ENCODE results near the gene IL17RE. TPM values are rescaled to one million over a fixed set of nuclear protein-coding genes. Genes with fewer than 3 reads are reported as not detected.

Gene IL17RE
- total RNA-seq, 1 experiment from 2014 or later = 0.06 TPM

GRCh38 chr3:9903238-9903624, 583 bp downstream of the IL17RE start:
- DNase-seq (ENCODE audit: low read depth) = peak; percentile 22

DNA sequence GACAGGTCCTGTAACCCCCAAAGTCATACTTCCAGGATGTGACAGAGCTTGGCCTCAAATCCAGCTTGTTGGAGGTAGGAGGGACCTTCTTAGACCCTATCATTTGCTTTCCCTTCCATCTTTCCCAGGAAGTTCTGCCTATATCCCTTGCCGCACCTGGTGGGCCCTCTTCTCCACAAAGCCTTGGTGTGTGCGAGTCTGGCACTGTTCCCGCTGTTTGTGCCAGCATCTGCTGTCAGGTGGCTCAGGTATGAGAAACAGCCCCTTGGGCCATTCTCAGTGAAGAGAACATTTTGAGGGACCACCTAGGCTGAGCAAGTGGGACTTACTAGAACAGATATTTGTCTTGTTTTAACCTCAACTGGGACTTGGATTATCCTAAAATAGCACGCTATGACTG, 1.3 kb downstream of the IL17RE start:
- DNase-seq (ENCODE audit: low read depth) = no peak

DNA sequence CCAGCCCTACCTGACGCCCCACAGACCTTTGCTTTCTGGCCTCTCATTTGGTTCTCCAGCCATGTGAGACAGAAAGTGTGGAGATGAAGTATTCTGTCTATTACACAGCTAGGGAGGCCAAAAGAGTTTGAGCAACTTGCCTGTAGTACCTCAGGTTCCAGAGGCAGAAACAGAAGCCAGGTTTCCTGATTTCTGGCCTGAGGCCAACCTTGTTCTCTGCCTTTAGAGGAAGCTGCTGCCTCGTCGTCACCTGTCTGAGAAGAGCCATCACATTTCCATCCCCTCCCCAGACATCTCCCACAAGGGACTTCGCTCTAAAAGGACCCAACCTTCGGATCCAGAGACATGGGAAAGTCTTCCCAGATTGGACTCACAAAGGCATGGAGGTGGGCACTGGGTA, 3.8 kb downstream of the IL17RE start:
- DNase-seq (ENCODE audit: low read depth) = no peak

- no peak for DNase-seq (ENCODE audit: low read depth)
Measured at GRCh38 chr3:9908286-9908685, 5.6 kb downstream of the IL17RE start.

DNA sequence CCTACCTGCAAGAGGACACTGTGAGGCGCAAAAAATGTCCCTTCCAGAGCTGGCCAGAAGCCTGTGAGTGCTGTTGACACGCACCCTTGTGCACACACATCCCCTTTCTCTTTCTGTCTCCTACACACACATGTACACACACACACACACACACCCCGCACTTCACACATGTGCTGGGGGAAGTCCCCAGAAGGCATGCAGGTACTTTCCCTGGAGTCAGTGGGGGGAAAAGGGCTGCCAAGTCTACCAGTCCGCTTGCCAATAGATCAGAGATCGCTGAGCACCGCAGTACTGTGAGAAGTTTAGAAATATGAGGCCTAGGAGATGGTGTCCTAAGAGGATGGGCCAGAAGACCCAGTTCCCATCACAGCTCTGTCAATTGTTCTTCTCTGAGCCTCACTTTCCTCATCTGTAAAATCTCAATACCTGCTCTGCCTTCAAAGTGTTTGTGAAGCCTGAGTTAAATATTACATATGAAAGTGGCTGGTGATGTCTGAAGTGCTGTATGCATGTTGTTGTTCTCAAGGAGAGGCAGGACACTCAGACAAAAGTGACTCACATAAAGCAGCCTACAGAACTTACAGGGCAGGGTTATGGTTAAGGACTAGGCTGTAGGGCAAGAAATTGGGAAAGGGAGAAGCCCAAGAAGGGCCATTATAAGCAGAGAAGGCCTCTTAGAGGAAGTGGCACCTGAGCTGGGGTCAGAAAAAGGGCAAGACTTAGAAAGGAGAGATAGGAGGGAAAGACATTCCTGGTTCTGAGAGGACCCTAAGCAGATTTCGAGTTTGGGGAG, 6.8 kb downstream of the IL17RE start:
- DNase-seq (ENCODE audit: low read depth) = no peak

DNA sequence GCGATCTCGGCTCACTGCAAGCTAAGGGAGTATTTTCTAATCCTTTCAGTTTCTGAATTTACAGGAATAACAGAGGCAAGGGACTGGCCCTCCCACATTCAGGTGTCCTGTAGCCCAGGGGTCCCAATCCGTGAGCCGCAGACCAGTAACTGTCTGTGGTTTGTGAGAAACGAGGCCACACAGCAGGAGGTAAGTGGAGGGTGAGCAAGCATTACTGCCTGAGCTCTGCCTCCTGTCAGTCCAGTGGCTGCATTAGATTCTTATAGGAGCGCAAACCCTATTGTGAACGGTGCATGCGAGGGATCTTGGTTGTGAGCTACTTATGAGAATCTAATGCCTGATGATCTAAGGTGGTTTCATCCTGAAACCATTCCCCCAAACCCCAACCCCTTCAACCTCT, 9.2 kb downstream of the IL17RE start:
- DNase-seq (ENCODE audit: low read depth) = peak; percentile 55

GRCh38 chr3:9912294-9912935, 9.8 kb downstream of the IL17RE start:
- peak; percentile 56 for DNase-seq (ENCODE audit: low read depth)

DNA sequence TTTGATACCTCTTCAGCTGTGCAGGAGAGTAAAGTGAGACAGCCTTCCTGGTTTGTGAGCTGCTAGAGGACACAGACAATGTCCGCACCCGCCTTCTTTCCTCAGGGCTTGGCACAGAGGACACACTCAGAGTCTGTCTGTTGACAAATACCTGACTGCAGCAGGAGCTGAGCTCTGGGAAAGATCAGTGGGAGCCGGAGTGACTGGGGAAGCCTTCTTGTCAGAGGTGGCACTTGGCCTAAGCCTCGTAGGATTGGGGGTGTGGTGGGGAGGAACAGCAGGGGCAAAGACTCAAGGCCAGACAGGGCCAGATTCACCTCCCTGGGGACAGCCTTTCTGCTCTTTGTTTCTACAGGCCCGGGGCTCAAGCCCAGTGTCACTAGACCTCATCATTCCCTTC, 11.0 kb downstream of the IL17RE start:
- DNase-seq (ENCODE audit: low read depth) = no peak

GRCh38 chr3:9914011-9914410, 11.4 kb downstream of the IL17RE start:
- no peak for DNase-seq (ENCODE audit: low read depth)

DNA sequence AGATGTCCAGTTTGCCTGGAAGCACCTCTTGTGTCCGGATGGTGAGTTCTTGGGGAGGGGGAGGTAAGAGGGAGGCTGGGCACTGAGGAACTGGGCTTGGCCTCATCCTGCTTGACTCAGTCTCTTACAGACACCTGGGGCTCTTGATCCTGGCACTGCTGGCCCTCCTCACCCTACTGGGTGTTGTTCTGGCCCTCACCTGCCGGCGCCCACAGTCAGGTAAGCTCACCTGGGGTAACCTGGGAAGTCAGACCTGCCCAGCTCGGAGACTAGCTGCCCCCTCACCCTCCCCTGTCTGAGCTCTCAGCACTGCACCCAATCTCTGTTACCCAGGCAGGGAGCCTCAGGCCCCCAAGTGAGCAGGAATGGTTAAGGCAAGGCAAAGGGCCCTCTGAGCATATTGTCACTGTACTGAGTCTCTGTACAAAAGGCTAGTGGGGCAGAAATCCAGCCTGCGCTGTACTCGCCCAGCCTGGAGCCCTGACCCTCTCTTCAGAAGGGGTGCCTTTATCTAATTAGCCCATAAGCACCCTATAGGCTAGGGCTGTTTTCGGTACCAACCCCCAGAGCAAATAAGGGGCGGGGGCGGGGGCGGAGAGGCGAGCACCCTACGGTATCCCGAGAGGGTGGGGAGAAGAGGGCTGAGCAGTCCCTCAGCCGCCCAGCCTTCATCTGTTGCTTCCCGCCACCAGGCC, 12.1 kb downstream of the IL17RE start:
- no peak for DNase-seq (ENCODE audit: low read depth)

DNA sequence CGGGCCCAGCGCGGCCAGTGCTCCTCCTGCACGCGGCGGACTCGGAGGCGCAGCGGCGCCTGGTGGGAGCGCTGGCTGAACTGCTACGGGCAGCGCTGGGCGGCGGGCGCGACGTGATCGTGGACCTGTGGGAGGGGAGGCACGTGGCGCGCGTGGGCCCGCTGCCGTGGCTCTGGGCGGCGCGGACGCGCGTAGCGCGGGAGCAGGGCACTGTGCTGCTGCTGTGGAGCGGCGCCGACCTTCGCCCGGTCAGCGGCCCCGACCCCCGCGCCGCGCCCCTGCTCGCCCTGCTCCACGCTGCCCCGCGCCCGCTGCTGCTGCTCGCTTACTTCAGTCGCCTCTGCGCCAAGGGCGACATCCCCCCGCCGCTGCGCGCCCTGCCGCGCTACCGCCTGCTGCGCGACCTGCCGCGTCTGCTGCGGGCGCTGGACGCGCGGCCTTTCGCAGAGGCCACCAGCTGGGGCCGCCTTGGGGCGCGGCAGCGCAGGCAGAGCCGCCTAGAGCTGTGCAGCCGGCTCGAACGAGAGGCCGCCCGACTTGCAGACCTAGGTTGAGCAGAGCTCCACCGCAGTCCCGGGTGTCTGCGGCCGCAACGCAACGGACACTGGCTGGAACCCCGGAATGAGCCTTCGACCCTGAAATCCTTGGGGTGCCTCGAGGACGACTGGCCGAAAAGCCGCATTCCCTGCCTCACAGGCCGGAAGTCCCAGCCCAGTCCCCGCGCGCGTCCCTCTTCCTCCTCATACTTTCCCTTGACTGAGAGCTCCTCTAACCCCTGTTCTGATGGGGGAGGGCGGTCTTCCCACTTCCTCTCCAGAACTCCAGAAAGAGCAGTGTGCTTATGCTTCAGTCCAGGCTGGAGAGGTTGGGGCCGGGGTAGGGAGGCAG, 12.8 kb downstream of the IL17RE start:
- DNase-seq (ENCODE audit: low read depth) = peak; percentile 61

DNA sequence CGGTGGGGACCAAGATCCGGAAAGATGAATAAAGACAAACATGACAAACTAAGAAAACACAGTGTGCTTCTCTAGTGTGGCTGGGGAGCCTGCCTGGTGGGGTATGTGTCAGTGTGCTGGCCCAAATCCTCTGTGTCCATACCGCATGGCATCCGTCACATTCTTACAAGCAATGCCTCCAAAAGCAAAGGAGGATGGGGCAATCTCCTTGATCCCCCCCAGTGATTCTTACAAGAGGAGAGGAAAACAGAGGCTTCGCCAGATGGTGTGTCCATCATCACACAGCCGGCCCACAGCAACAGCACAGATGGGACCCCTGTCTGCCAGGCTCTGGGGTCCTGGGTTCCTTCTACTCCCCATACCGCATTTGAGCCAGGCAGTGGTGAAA, 13.7 kb downstream of the IL17RE start:
- DNase-seq (ENCODE audit: low read depth) = peak; percentile 46

- peak; percentile 91 for DNase-seq (ENCODE audit: low read depth)
Measured at GRCh38 chr3:9916734-9917680, 14.4 kb downstream of the IL17RE start, which contains the start of gene IL17RC. IL17RC (plus strand) TSS chr3:9917098; CDS start chr3:9917316, 218 bp downstream.

DNA sequence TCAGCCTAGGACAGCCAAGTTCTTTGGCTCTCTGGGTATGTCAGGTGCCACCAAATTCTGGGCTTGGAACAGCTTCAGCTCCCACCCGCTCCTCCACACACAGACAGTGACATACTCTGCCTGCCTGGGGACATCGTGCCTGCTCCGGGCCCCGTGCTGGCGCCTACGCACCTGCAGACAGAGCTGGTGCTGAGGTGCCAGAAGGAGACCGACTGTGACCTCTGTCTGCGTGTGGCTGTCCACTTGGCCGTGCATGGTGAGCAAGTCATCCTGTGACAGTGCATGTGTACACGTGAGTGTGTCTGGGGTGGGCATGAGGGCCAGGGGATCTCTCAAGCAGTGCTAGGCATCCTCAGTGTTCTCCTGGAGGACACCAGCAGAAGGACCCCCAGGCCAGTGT, 15.2 kb downstream of the IL17RE start:
- DNase-seq (ENCODE audit: low read depth) = no peak

GRCh38 chr3:9918261-9919038, 15.8 kb downstream of the IL17RE start:
- DNase-seq (ENCODE audit: low read depth) = no peak

- no peak for DNase-seq (ENCODE audit: low read depth)
Measured at GRCh38 chr3:9928158-9928557, 25.5 kb downstream of the IL17RE start.

DNA sequence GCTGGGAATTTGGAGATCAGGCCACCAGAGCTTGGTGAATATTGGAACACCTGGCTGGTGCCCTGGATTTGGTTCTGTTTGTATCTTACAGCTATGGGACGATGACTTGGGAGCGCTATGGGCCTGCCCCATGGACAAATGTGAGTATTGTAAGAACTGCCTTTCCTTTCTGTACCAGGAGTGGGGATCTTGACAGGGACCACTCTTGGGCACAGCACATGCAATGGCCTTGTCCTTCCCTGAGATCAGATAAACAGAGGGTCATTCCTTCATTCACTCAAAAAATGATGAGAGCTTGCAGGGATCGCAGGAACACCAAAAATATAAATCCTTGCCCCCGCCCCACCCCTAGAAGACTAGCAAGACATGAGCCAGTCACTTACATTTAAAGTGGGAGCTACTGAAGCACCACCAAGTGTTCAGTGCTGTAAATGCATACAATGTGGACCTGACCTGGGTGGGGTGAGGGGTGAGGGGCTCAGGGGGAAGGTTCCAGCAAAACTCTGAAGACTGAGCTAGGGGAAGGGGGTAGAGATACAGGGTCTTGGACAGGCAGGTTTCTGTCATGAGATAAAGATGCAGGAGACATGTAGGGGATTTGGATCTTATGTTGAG, 28.3 kb downstream of the IL17RE start:
- DNase-seq (ENCODE audit: low read depth) = no peak

DNA sequence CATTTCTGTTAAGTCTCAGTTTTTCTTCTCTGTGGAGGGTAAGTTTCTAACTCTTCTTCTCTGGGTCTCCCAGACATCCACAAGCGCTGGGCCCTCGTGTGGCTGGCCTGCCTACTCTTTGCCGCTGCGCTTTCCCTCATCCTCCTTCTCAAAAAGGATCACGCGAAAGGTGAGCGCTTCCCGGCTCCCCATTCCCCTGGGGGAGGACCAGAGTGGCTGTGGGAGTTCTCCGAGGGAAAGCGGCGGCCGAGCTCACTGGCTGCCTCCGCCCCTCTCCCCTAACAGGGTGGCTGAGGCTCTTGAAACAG, 29.8 kb downstream of the IL17RE start:
- no peak for DNase-seq (ENCODE audit: low read depth)

DNA sequence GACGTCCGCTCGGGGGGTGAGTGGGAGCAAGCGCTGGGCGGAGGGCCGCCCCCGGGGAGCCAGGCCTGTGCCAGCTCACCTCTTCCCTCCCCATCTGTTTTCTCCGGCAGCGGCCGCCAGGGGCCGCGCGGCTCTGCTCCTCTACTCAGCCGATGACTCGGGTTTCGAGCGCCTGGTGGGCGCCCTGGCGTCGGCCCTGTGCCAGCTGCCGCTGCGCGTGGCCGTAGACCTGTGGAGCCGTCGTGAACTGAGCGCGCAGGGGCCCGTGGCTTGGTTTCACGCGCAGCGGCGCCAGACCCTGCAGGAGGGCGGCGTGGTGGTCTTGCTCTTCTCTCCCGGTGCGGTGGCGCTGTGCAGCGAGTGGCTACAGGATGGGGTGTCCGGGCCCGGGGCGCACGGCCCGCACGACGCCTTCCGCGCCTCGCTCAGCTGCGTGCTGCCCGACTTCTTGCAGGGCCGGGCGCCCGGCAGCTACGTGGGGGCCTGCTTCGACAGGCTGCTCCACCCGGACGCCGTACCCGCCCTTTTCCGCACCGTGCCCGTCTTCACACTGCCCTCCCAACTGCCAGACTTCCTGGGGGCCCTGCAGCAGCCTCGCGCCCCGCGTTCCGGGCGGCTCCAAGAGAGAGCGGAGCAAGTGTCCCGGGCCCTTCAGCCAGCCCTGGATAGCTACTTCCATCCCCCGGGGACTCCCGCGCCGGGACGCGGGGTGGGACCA, 30.4 kb downstream of the IL17RE start:
- peak; percentile 86 for DNase-seq (ENCODE audit: low read depth)

Measured in Daoy (cell line).